PC-9 (cell line): ENCODE data around the gene COL23A1. TPM values are rescaled to one million over a fixed set of nuclear protein-coding genes. Genes with fewer than 3 reads are reported as not detected.

Experiments used
- BruUV-seq: library from RNA; stranded (reverse); fragments of 400-500 nt; replicated peaks from 2 replicates; lab custom pipeline; 2021; lab: Mats Ljungman, UMichigan
- CTCF ChIA-PET: fragments of 300-600 bp; sonication (Branson Sonifier 250); formaldehyde crosslinking; loops from one replicate; lab custom pipeline; 2022; ENCODE audit warnings: antibody characterized with exemption; lab: Charles Lee
- POLR2A ChIA-PET: fragments of 300-600 bp; sonication (Branson Sonifier 250); formaldehyde crosslinking; loops from one replicate; lab custom pipeline; 2022; ENCODE audit warnings: antibody characterized with exemption; ENCODE audit not compliant: unreplicated experiment; lab: Charles Lee
- DNase-seq, 2 experiments: peaks; one replicate each; pipeline versions ENCODE4 v3.0.0 to v3.0.0-alpha.2; 2015 to 2022; ENCODE audit warnings: mixed read lengths in 1 of 2
- H2AFZ ChIP-seq: fragments of 200-600 bp; sonication (generic); 2 replicates; pipeline ENCODE4 v1.8.1; 2017; ENCODE audit warnings: antibody characterized with exemption
- H3F3A ChIP-seq: fragments of 200-600 bp; sonication (generic); 2 replicates; pipeline ENCODE4 v1.8.1; 2017; ENCODE audit warnings: antibody characterized with exemption, mild to moderate bottlenecking, low read depth; ENCODE audit not compliant: insufficient read depth
- H3K27ac ChIP-seq: fragments of 200-600 bp; sonication (generic); 2 replicates; pipeline ENCODE4 v1.6.1; 2016; ENCODE audit warnings: mixed run types
- H3K27me3 ChIP-seq: fragments of 200-600 bp; sonication (generic); 2 replicates; pipeline ENCODE4 v1.6.1; 2016; ENCODE audit warnings: low read depth, mixed run types; ENCODE audit not compliant: insufficient read depth
- H3K36me3 ChIP-seq: fragments of 200-600 bp; sonication (generic); 2 replicates; pipeline ENCODE4 v1.6.1; 2016; ENCODE audit warnings: low read depth, mixed run types
- H3K4me1 ChIP-seq: fragments of 200-600 bp; sonication (generic); replicated peaks from 2 replicates; pipeline ENCODE4 v1.6.1; 2016; ENCODE audit warnings: mixed run types; ENCODE audit not compliant: insufficient read depth
- H3K4me2 ChIP-seq: fragments of 200-600 bp; sonication (generic); 2 replicates; pipeline ENCODE4 v1.6.1; 2017; ENCODE audit warnings: mixed run types
- H3K4me3 ChIP-seq: fragments of 200-600 bp; sonication (generic); 2 replicates; pipeline ENCODE4 v1.6.1; 2016; ENCODE audit warnings: mixed run types
- H3K79me2 ChIP-seq: fragments of 200-600 bp; sonication (generic); 2 replicates; pipeline ENCODE4 v1.6.1; 2017; ENCODE audit warnings: low read depth, mixed run types
- H3K9me2 ChIP-seq: fragments of 200-600 bp; sonication (generic); 2 replicates; pipeline ENCODE4 v1.8.1; 2017; ENCODE audit warnings: mild to moderate bottlenecking; ENCODE audit not compliant: insufficient read depth
- H3K9me3 ChIP-seq: fragments of 200-600 bp; sonication (generic); 2 replicates; pipeline ENCODE4 v1.8.1; 2016; ENCODE audit warnings: low read depth; ENCODE audit not compliant: insufficient read depth
- H4K20me1 ChIP-seq: fragments of 200-600 bp; sonication (generic); 2 replicates; pipeline ENCODE4 v1.8.1; 2017; ENCODE audit not compliant: insufficient read depth
- CTCF ChIP-seq: fragments of 200-600 bp; sonication (generic); conservative IDR thresholded peaks from 2 replicates; pipeline ENCODE4 v1.6.1; 2017; ENCODE audit warnings: mixed run types, antibody characterized with exemption, mild to moderate bottlenecking, moderate library complexity
- EZH2 ChIP-seq: fragments of 200-600 bp; sonication (generic); IDR thresholded peaks from 2 replicates; pipeline ENCODE4 v1.8.0; 2017; ENCODE audit warnings: antibody characterized with exemption, low read depth
- intact Hi-C: fragments of 100-400 bp; cut with micrococcal nuclease; formaldehyde crosslinking; loops from one replicate; pipeline ENCODE4 v1.10.0; 2022; ENCODE audit not compliant: unreplicated experiment
- total RNA-seq: library from RNA; stranded (reverse); gene quantifications from 2 replicates; pipeline ENCODE4 v1.2.3, GENCODE V29; 2021

Gene COL23A1
- total RNA-seq, 1 experiment from 2014 or later, result not detected

- H3F3A ChIP-seq, result no peaks in the 10 kb centered on the region
- 0 out of 2 replicates have a peak, but pooled peaks cover 6% of the 10 kb centered on the region for H3K9me3 ChIP-seq
- no peak overlapping the region for H3K4me3 ChIP-seq
- TF ChIP-seq EZH2, result no peak
- TF ChIP-seq CTCF, result no peak
- no TSS peak for BruUV-seq
- H3K36me3 ChIP-seq, result no peaks in the 10 kb centered on the region
- no peak overlapping the region for H3K4me2 ChIP-seq
- ChIA-PET POLR2A (no interaction called here), CTCF (no interaction called here)
- H3K4me1 ChIP-seq, result no peaks in the 10 kb centered on the region
- no peak overlapping the region for H3K27ac ChIP-seq
- no peak for DNase-seq
- H3K79me2 ChIP-seq, result no peaks in the 10 kb centered on the region
- H4K20me1 ChIP-seq, result no peaks in the 10 kb centered on the region
- H3K27me3 ChIP-seq, result peaks cover 95% of the 10 kb centered on the region
- intact Hi-C loops, result no loop called here
- no peak overlapping the region for H2AFZ ChIP-seq
- no peaks in the 10 kb centered on the region for H3K9me2 ChIP-seq
Observed at GRCh38 chr5:178507151-178507932, 82.9 kb downstream of the COL23A1 start.

GRCh38 chr5:178505639-178506407, 84.4 kb downstream of the COL23A1 start:
- Histone ChIP-seq H2AFZ (no peak overlapping the region), H3K27ac (no peak overlapping the region), H3K9me2 (no peaks in the 10 kb centered on the region), H3K79me2 (no peaks in the 10 kb centered on the region), H3K36me3 (no peaks in the 10 kb centered on the region), H3K4me2 (no peak overlapping the region), H3K27me3 (peaks cover 93% of the 10 kb centered on the region), H3F3A (no peaks in the 10 kb centered on the region), H3K4me1 (no peaks in the 10 kb centered on the region), H4K20me1 (no peaks in the 10 kb centered on the region), H3K4me3 (no peak overlapping the region), H3K9me3 (0 out of 2 replicates have a peak, but pooled peaks cover 6% of the 10 kb centered on the region)
- POLR2A ChIA-PET, result no interaction called here
- TF ChIP-seq EZH2 (no peak), CTCF (no peak)
- intact Hi-C loops, result no loop called here
- no peak for DNase-seq
- BruUV-seq, result no TSS peak
- CTCF ChIA-PET, result no interaction called here

DNA sequence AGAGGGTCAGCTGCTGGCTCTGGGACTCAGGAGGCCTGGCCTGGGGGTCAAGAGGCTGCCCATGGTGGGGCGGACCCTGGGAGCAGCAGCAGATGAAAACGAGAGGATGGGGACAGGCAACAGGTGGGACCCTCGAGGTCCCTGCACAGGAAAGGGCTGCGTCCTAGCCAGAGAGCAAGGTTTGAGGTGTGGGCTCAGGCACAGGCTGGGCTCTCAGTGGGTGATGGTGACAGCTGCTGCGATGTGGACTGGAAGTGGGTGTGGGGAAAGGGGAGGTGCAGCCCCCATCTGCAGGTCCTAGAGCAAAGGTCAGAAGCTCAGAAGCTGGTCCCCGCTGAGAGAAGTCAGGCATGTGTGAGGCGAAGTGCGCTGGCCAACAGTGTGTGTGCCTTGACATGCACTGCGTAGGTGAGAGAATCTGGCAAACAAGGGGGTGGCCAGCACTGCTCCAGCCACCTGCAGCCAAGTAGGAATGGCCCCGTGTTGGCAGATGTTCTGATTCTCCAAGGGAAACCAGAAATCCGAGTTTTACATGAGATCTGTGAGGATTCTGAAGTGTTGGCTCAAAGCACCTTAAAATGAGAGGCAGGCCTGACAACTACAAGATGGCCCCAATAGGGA, 85.7 kb downstream of the COL23A1 start:
- Histone ChIP-seq H3K79me2 (no peaks in the 10 kb centered on the region), H4K20me1 (no peaks in the 10 kb centered on the region), H3K9me2 (no peaks in the 10 kb centered on the region), H3K4me2 (no peak overlapping the region), H3K4me3 (no peak overlapping the region), H3K9me3 (0 out of 2 replicates have a peak, but pooled peaks cover 6% of the 10 kb centered on the region), H3K4me1 (no peaks in the 10 kb centered on the region), H3K36me3 (no peaks in the 10 kb centered on the region), H3F3A (no peaks in the 10 kb centered on the region), H3K27ac (no peak overlapping the region), H3K27me3 (peaks cover 90% of the 10 kb centered on the region), H2AFZ (no peak overlapping the region)
- TF ChIP-seq EZH2, result no peak
- no peak for TF ChIP-seq CTCF
- ChIA-PET CTCF (no interaction called here), POLR2A (no interaction called here)
- BruUV-seq, result no TSS peak
- DNase-seq, result no peak
- intact Hi-C loops, result no loop called here
